Measurements from ENCODE around the gene HM13.
"Not testable (repeated sequence)": the region's sequence is repeated elsewhere in the genome, so short reads cannot be mapped to it uniquely, and the experiment has no call there.

Gene HM13

DNA sequence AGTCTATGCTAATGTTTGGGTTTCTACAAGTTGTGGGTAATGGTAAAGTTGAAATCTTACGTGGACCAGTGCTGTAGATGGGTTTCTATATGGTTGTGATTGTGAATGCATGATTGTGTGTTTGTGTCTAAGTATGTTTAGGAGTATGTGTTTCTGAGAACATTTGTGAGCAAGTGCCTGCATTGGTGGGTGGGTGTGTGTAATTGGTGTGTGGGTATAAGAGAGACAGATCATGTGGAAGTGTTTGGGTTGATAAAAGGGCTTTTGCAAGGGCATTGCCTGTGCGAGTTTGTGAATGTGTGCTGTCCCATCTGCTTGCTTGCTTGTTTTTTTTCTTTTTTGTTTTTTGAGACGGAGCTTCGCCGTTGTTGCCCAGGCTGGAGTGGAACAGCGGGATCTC lies 65.0 kb downstream of the HM13 start:
- Histone ChIP-seq H4K20me1 (ENCODE audit: insufficient read depth) (no peaks in the 10 kb centered on the region), H3K79me2 (ENCODE audit: insufficient read depth, low read depth) (no peaks in the 10 kb centered on the region), H3K36me3 (ENCODE audit: insufficient read depth) (no peaks in the 10 kb centered on the region), H3K4me3 (IDR thresholded peaks at IDR 0.05; ENCODE audit: insufficient read depth, low read depth, low read length) (no peak overlapping the region), H3K27me3 (ENCODE audit: insufficient read depth, low read depth) (no peaks in the 10 kb centered on the region), H3K4me1 (ENCODE audit: low read depth, poor library complexity, severe bottlenecking) (peaks cover 6% of the 10 kb centered on the region), H3K9ac (no peak overlapping the region), H3K27ac (no peak overlapping the region), H3K4me2 (no peak overlapping the region), H2AFZ (ENCODE audit: low read depth) (no peak overlapping the region)
- TF ChIP-seq, protein P1, sequence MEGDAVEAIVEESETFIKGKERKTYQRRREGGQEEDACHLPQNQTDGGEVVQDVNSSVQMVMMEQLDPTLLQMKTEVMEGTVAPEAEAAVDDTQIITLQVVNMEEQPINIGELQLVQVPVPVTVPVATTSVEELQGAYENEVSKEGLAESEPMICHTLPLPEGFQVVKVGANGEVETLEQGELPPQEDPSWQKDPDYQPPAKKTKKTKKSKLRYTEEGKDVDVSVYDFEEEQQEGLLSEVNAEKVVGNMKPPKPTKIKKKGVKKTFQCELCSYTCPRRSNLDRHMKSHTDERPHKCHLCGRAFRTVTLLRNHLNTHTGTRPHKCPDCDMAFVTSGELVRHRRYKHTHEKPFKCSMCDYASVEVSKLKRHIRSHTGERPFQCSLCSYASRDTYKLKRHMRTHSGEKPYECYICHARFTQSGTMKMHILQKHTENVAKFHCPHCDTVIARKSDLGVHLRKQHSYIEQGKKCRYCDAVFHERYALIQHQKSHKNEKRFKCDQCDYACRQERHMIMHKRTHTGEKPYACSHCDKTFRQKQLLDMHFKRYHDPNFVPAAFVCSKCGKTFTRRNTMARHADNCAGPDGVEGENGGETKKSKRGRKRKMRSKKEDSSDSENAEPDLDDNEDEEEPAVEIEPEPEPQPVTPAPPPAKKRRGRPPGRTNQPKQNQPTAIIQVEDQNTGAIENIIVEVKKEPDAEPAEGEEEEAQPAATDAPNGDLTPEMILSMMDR (conservative IDR thresholded peaks at IDR 0.05; ENCODE audit: low read depth, low read length): no peak

DNA sequence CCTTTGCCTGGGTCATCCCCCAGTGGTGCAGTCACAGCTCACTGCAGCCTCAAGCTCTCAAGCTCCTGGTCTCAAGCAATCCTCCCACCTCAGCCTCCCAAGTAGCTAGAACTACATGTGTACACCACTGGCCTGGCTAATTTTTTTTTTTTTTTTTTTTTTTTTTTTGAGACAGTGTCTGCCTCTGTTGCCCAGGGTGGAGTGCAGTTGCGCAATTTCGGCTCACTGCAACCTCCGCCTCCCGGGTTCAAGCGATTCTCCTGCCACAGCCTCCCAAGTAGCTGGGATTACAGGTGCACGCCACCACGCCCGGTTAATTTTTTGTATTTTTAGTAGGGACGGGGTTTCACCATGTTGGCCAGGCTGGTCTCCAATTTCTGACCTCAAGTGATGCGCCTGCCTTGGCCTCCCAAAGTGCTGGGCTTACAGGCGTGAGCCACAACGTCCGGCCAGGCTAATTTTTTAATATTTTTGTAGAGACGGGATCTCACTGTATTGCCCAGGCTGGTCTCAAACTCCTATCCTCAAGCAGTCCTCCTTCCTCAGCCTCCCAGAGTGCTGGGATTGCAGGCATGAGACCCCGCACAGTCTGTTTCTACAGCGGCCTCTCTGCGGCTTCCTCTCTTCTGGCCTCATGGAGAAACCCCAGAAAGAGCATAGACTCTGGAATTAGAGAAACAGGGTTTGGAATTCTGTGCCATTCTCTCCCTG lies 65.9 kb downstream of the HM13 start:
- not testable (repeated sequence) for H3K4me1 ChIP-seq (ENCODE audit: low read depth, poor library complexity, severe bottlenecking); H3K4me2 ChIP-seq; H3K36me3 ChIP-seq (ENCODE audit: insufficient read depth); H3K27ac ChIP-seq; H2AFZ ChIP-seq (ENCODE audit: low read depth); H3K4me3 ChIP-seq (IDR thresholded peaks at IDR 0.05; ENCODE audit: insufficient read depth, low read depth, low read length); H3K27me3 ChIP-seq (ENCODE audit: insufficient read depth, low read depth); H3K9ac ChIP-seq; H4K20me1 ChIP-seq (ENCODE audit: insufficient read depth); H3K79me2 ChIP-seq (ENCODE audit: insufficient read depth, low read depth)

DNA sequence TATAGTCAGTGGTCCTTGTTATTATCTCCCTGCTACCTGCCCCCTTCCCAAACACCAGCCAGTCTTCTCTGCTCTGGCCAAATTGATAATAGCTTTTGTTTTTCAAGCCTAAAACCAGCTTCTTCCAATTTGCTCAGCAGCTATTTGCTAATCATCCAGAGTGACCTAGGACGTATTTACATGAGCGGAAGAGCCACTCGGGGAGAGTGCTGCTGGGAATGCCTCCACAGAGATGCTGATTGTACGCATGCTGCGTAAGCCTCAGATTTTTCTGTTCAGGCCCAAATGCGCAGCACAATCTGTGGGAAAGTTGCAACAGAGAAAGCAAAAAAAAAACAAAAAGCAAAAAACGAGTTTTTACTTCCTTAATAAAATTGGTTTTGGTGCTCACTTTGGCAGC lies 66.5 kb downstream of the HM13 start:
- Histone ChIP-seq H3K4me3 (IDR thresholded peaks at IDR 0.05; ENCODE audit: insufficient read depth, low read depth, low read length) (no peak overlapping the region), H3K27ac (no peak overlapping the region), H3K9ac (no peak overlapping the region), H4K20me1 (ENCODE audit: insufficient read depth) (no peaks in the 10 kb centered on the region), H3K27me3 (ENCODE audit: insufficient read depth, low read depth) (no peaks in the 10 kb centered on the region), H3K4me2 (no peak overlapping the region), H3K79me2 (ENCODE audit: insufficient read depth, low read depth) (no peaks in the 10 kb centered on the region), H3K4me1 (ENCODE audit: low read depth, poor library complexity, severe bottlenecking) (no peaks in the 10 kb centered on the region), H3K36me3 (ENCODE audit: insufficient read depth) (no peaks in the 10 kb centered on the region), H2AFZ (ENCODE audit: low read depth) (no peak overlapping the region)
- TF ChIP-seq, protein P1 (conservative IDR thresholded peaks at IDR 0.05; ENCODE audit: low read depth, low read length): no peak

DNA sequence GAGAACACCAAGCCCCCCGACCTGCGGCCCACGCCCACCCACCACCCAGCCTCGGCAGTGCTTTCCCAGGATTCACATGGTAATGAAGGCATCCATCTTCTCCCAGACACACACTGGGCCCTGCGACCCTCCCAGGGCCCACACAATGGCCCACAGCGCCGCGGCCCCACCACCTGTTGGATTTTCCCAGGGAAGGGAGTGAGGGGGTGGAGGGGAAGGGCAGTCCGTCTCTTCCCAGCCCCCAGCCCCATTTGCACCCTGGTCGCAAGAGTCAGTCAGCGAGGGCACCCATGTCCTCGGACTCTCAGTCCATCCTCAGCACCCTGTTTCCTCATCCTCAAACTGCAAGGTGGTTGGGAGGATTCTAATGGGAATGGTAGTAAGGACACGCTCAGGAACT lies 67.1 kb downstream of the HM13 start:
- H4K20me1 ChIP-seq (ENCODE audit: insufficient read depth): no peaks in the 10 kb centered on the region
- H3K9ac ChIP-seq: no peak overlapping the region
- no peaks in the 10 kb centered on the region for H3K27me3 ChIP-seq (ENCODE audit: insufficient read depth, low read depth)
- H3K27ac ChIP-seq: no peak overlapping the region
- no peaks in the 10 kb centered on the region for H3K4me1 ChIP-seq (ENCODE audit: low read depth, poor library complexity, severe bottlenecking)
- H3K4me3 ChIP-seq (IDR thresholded peaks at IDR 0.05; ENCODE audit: insufficient read depth, low read depth, low read length): no peak overlapping the region
- TF ChIP-seq, protein P1 (conservative IDR thresholded peaks at IDR 0.05; ENCODE audit: low read depth, low read length): no peak
- H3K36me3 ChIP-seq (ENCODE audit: insufficient read depth): no peaks in the 10 kb centered on the region
- H3K79me2 ChIP-seq (ENCODE audit: insufficient read depth, low read depth): no peaks in the 10 kb centered on the region
- H3K4me2 ChIP-seq: no peak overlapping the region
- H2AFZ ChIP-seq (ENCODE audit: low read depth): no peak overlapping the region

DNA sequence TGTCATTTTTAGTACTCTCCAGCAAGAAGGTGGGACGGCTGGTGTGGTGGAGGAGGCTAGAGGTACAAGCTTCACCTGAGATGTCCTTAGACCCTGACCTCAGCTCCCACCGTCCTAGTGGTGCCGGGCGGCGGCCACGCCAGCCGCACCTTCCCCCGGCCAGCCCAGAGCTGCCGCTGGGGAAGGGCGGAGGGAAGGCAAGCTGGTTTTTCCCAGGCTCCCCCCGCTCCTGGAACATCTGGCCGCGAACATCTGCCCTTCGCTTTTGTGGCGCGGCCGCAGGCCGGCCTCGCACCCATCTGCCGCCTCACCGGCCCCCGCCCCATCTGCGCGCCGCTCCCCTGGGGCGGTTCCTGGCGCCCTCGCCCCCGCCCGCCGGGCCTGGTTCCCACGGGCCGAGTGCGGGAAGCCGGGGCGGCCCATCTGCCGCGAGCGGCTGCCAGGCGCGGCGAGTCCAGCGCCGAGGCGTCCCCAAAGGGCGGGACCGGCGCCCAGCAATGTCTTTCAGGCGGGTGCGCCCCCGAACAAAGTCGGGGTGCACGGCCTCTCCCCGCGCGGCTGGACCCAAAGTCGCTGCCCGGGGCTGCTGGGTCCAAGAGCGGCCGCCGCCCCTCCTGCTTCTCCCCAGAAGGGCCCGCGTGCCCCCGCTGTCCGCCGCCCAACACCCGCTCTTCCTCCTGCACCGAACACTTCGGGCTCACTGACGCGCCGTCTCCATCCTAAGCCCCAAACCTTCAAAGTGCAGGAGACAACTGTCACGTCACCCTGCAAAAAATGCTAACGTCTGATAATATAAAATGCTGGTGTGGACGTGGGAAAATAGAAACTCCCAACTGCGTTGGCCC lies 73.5 kb downstream of the HM13 start:
- TF ChIP-seq, protein P1 (conservative IDR thresholded peaks at IDR 0.05; ENCODE audit: low read depth, low read length): no peak
- H4K20me1 ChIP-seq (ENCODE audit: insufficient read depth): no peaks in the 10 kb centered on the region
- H3K27ac ChIP-seq: no peak overlapping the region
- no peaks in the 10 kb centered on the region for H3K79me2 ChIP-seq (ENCODE audit: insufficient read depth, low read depth)
- no peak overlapping the region for H3K4me3 ChIP-seq (IDR thresholded peaks at IDR 0.05; ENCODE audit: insufficient read depth, low read depth, low read length)
- no peak overlapping the region for H2AFZ ChIP-seq (ENCODE audit: low read depth)
- H3K9ac ChIP-seq: no peak overlapping the region
- H3K4me1 ChIP-seq (ENCODE audit: low read depth, poor library complexity, severe bottlenecking): no peaks in the 10 kb centered on the region
- no peaks in the 10 kb centered on the region for H3K36me3 ChIP-seq (ENCODE audit: insufficient read depth)
- H3K4me2 ChIP-seq: no peak overlapping the region
- no peaks in the 10 kb centered on the region for H3K27me3 ChIP-seq (ENCODE audit: insufficient read depth, low read depth)

All from KMS-11 (cell line).